Fibroblast of villous mesenchyme (primary cell): ENCODE measurements around the gene LRRC75A. TPM values are rescaled to one million over a fixed set of nuclear protein-coding genes. Genes with fewer than 3 reads are reported as not detected.
"Not testable (repeated sequence)": the region's sequence is repeated elsewhere in the genome, so short reads cannot be mapped to it uniquely, and the experiment has no call there.

Experiments used
- DNase-seq: peaks from one replicate; pipeline ENCODE4 v3.0.0-alpha.2; 2010; ENCODE audit warnings: low read depth
- H3K4me3 ChIP-seq: 2 replicates; pipeline ENCODE4 v1.5.1; 2011; ENCODE audit warnings: low read depth, mild to moderate bottlenecking, low read length
- total RNA-seq: library from RNA; depleted of rRNA; stranded (reverse); fragments of >200 nt; gene quantifications from 2 replicates; pipeline ENCODE4 v1.2.3, GENCODE V29; 2012
- TF ChIP-seq, protein P1 (sequence below): IDR thresholded peaks from 2 replicates; pipeline ENCODE4 v1.5.1; 2012; ENCODE audit warnings: low read depth, mild to moderate bottlenecking, low read length; ENCODE audit not compliant: insufficient read depth

Gene LRRC75A
- total RNA-seq, 1 donor = 2.6 TPM

DNA sequence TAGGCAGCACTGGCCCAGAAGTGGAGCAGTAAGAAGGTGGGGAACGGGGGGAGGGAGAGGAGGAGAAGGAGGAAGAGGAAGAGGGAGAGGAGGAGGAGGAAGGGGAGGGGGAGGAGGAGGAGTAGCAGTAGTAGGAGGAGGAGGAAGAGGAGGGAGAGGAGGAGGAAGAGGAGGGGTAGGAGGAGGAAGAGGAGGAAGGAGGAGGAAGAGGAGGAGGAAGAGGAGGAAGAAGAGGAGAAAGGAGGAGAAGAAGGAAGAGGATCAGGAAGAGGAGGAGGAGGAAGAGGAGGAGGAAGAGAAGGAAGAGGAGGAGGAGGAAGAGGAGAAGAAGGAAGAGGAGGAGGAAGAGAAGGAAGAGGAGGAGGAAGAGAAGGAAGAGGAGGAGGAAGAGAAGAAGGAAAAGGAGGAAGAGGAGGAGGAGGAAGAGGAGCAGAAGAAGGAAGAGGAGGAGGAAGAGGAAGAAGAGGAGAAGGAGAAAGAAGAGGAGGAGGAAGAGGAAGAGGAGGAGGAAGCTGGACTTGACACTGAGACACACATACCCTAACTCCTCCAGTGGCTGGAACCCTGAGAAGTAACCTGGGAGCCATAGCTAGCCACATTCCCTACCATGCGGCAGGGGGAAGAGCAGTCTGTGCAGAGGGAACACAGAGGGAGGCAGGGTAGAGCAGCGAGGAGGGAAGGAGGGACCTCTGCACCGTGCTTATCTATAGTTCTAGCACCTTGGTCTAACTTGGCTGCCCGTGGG, 35.8 kb downstream of the LRRC75A start:
- TF ChIP-seq, protein P1, sequence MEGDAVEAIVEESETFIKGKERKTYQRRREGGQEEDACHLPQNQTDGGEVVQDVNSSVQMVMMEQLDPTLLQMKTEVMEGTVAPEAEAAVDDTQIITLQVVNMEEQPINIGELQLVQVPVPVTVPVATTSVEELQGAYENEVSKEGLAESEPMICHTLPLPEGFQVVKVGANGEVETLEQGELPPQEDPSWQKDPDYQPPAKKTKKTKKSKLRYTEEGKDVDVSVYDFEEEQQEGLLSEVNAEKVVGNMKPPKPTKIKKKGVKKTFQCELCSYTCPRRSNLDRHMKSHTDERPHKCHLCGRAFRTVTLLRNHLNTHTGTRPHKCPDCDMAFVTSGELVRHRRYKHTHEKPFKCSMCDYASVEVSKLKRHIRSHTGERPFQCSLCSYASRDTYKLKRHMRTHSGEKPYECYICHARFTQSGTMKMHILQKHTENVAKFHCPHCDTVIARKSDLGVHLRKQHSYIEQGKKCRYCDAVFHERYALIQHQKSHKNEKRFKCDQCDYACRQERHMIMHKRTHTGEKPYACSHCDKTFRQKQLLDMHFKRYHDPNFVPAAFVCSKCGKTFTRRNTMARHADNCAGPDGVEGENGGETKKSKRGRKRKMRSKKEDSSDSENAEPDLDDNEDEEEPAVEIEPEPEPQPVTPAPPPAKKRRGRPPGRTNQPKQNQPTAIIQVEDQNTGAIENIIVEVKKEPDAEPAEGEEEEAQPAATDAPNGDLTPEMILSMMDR = no peak
- H3K4me3 ChIP-seq = no peak overlapping the region
- DNase-seq = no peak

DNA sequence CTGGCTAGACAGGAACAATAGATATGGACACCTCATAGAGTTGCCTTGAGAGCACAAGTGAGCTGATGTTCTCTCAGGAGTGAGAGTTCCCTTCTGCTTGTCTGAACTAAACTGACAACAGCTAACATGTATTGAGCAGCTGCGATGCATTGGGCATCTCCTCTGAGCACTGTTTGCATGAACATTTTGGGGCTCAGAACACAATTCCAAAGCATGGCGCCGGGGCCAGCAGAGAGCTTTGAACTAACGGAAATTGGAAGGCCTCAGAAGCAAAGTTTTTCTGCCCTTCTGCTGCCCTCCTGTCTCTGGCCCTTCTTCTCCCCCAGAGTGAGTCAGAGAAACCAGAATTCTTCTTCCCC, 38.5 kb downstream of the LRRC75A start:
- TF ChIP-seq, protein P1 = no peak
- no peak overlapping the region for H3K4me3 ChIP-seq
- DNase-seq = no peak

DNA sequence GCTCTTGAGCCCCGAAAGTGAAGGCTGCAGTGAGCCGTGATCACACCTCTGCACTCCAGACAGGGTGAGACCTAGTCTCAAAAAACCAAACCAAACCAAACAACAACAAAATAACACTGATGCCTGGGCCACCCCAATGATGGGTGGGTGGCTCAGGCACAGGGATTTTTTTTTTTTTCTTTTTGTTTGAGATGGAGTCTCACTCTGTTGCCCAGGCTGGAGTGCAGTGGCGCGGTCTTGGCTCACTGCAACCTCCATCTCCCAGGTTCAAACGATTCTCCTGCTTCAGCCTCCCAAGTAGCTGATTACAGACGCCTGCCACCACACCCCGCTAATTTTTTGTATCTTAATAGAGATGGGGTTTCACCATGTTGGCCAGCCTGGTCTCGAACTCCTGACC, 39.7 kb downstream of the LRRC75A start:
- H3K4me3 ChIP-seq, DNase-seq: not testable (repeated sequence)

DNA sequence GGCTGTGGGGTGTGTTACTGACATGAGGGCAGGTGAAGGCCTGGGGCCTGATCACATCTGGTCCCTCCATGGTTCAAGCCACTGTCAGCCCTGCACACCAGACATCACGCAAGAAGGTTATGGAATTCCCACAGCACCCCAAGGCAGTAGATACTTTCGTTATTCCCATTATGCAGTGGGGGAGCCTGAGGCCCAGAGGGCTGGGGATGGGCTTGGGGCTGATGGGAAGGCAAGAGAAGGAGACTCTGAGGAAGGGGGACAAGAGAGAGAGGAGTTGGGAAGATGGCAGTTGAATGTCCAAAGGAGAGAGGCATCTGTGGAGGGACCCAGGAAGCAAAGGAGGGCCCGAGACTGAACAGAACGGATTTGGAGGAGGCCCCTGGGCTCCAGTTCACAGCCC, 42.0 kb downstream of the LRRC75A start:
- DNase-seq = no peak
- no peak overlapping the region for H3K4me3 ChIP-seq
- TF ChIP-seq, protein P1 = no peak

DNA sequence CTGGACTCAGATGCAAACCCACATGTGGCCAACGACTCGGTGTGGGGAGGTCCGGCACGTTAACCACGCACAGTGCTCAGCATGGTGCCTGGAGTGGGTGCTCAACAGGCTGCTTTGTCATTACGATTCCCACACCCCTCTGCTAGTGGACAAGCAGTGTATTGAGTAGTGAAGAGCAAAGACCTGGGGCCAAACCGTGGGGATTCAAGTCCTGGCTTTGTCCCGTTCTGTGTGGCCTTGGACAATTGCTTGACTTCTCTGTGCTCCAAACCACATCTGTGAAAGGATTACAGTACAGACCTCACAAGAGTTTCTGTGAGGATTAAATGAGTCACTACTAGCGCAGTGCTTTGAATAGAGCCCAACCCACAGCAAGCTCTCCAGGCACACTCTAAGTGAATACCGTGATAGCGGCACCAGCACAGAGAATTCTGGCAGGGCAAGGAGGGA, 42.8 kb downstream of the LRRC75A start:
- TF ChIP-seq, protein P1 = no peak
- H3K4me3 ChIP-seq = no peak overlapping the region
- DNase-seq = no peak

DNA sequence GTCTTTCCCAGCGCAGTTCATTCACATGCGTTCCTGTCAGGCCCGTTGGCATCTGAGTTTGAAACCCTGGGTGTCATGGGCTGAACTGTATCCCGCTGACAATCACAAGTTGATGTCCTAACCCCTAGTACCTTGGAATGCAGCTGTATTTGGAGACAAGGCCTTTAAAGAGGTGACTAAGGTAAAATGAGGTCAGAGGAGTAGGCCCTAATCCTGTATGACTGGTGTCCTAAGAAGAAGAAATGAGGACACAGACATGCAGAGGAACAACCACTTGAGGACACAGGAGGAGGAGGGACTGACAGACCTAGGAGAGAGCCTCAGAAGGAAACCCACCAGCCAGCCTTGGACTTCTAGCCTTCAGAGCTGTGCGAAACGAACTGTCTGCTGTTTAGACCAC, 43.5 kb downstream of the LRRC75A start:
- TF ChIP-seq, protein P1 = no peak
- no peak overlapping the region for H3K4me3 ChIP-seq
- DNase-seq = no peak

DNA sequence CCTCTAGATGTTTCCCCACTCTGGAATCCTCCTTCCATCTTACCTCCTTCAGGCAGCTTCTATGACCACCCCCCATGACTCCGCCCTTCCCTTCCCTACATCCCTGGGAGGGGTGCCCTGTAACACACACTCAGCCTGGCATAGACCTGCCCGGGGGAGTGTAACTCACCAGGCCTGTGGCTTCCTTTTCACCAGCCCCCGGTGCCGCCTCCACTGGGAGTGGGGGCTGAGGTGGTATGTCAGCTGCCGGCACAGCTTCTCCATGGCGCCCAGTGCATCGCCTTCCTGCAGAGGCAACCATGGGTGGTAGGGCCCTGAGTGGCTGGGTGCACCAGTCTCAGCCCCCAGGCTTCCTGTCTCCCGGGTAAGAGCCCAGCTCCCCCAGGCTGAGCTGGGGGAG, 44.3 kb downstream of the LRRC75A start:
- DNase-seq = no peak
- TF ChIP-seq, protein P1 = no peak
- no peak overlapping the region for H3K4me3 ChIP-seq
